Right ventricle myocardium inferior (tissue), 1 donor: Measurements from ENCODE around the gene ADGRV1. TPM values are rescaled to one million over a fixed set of nuclear protein-coding genes. Genes with fewer than 3 reads are reported as not detected.
"Not testable (repeated sequence)": the region's sequence is repeated elsewhere in the genome, so short reads cannot be mapped to it uniquely, and the experiment has no call there.

Experiments used
- ATAC-seq: fragments of 200-7000 bp; cut with Tn5 transposase; one replicate; pipeline ENCODE4 v1.9.1; 2020; ENCODE audit warnings: mild to moderate bottlenecking, moderate library complexity
- DNase-seq: peaks from one replicate; pipeline ENCODE4 v3.0.0; 2021; ENCODE audit errors: missing footprints
- intact Hi-C: fragments of 100-400 bp; cut with DNase I; formaldehyde crosslinking; loops from one replicate; pipeline ENCODE4 v1.11.0; 2022
- total RNA-seq: library from RNA; stranded (reverse); fragmentation: NEBNext Ultra II Directional; extraction: Animal tissue kit (Norgen Biotek cat#: 25700); gene quantifications from one replicate; pipeline ENCODE4 v1.2.1, GENCODE V29; 2021
- donor health status: DM: no; HTN: yes; CAD: no; lungs with severe emphysema.

Gene ADGRV1
- total RNA-seq, 1 donor from 2014 or later = not detected

DNA sequence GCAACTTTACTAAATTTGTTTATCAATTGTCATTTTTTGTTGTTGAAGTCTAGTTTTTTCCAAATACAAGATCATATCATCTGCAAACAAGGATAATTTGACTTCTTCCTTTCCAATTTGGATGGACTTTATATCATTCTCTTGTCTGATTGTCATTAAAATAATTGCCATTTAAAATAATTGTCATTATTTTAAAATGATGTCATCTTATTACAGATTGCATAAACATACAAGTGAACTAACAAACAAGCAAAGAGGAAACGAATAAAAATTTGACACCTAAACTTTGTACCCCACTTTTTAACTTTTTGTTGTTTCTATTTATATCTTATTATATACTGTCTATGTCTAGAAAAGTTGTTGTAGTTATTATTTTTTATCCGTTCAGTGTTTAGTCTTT is 275.2 kb downstream of the ADGRV1 start:
- no peak for ATAC-seq
- intact Hi-C loops = no loop called here
- no peak for DNase-seq

DNA sequence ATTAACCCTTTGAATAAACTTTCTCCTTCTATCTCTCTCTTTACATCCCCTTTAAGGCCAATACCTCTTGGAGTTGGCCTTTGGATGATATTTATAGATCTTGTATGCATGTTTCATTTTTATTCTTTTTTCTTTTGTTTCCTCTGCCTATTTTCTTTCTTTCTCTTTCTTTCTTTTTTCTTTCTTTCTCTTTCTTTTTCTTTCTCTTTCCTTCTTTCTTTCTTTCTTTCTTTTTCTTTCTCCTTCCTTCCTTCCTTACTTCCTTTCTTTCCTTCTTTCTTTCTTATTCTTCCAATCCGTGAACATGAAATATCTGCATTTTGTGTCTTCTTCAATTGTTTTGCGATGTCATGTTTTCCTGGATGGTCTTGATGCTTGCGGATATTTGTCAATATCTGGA is 276.1 kb downstream of the ADGRV1 start:
- DNase-seq (no peak), ATAC-seq (no peak)
- intact Hi-C loops = no loop called here

DNA sequence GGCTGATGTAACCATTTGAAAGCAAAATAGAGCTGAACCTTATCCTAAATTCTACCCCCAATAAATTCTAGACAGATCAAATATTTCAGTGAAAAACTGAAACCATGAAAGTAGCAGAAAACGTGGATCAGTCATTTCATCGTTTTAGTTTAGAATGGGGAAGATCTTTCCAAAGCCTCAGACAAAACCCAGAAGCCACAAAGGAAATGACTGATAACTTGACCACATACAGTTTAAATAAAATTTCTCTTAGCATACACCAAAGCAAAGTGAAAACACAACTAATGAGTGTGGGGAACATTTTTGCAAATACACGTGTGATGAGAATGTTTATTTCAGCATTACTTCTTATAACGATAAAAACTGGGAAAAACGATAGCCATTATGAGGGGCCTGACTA is 284.8 kb downstream of the ADGRV1 start:
- ATAC-seq = no peak
- intact Hi-C loops = no loop called here
- no peak for DNase-seq

DNA sequence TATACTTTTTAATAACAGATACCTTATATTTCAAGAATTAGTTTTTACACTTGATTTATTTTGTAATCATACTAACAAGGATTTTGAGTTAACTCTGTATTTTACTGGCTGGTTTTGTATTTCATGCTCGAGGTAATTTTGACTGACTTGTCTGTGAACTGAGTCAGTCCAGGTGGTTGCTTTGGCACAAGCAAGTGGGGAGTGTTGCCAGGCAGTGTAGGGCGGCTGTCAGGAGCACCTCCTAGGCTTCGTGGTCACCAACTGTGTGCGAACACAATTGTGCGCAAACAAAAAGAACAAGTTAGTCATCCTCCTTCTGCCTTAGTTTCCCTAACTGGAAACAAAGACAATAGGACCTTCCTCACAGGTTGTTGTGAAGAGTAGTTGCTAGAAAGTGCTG is 286.3 kb downstream of the ADGRV1 start:
- DNase-seq (no peak), ATAC-seq (no peak)
- intact Hi-C loops = no loop called here

DNA sequence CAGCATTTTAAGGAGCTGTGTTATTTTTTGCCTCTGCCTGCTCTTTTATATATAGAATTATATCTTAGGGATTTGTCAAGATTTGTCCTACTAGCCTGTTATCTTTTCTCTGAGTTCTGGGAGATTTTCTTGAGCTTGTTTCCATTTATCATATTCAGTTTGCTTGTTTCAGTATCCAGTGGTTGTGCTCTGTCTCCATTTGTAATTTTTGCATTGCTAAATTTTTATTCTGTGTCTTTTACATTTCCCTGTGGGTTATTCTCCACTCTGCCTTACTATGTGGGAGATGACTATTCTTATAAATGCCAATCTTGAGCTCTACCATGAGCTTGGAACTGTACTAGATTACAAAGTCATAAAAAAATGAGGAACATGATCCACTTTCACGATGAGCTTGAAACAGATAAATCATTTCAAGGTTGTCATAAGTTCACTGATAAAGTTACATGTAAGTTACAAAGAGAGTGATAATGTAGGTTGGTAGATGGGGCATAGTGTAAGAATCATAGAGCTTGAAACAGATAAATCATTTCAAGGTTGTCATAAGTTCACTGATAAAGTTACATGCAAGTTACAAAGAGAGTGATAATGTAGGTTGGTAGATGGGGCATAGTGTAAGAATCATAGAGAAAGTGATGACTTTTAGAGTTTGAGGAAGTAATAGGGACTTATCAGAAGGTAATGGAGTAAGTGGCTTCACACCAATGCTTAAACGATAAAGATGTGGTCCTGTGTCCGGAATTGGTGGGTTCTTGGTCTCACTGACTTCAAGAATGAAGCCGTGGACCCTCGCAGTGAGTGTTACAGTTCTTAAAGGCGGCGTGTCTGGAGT is 287.3 kb downstream of the ADGRV1 start:
- DNase-seq (no peak), ATAC-seq (no peak)

DNA sequence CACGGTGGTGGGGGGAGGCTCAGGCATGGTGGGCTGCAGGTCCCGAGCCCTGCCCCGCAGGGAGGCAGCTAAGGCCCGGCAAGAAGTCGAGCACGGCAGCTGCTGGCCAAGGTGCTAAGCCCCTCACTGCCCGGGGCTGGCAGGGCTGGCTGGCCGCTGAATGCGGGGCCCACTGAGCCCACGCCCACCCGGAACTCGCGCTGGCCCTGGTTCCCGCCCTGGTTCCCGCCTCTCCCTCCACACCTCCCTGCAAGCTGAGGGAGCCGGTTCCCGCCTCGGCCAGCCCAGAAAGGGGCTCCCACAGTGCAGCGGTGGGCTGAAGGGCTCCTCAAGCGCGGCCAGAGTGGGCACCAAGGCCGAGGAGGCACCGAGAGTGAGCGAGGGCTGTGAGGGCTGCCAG is 289.0 kb downstream of the ADGRV1 start:
- ATAC-seq, intact Hi-C loops: not testable (repeated sequence)
- peak; percentile 42 for DNase-seq

More for the DNA sequence above, 287.3 kb downstream of the ADGRV1 start:
- intact Hi-C loops = no loop called here

DNA sequence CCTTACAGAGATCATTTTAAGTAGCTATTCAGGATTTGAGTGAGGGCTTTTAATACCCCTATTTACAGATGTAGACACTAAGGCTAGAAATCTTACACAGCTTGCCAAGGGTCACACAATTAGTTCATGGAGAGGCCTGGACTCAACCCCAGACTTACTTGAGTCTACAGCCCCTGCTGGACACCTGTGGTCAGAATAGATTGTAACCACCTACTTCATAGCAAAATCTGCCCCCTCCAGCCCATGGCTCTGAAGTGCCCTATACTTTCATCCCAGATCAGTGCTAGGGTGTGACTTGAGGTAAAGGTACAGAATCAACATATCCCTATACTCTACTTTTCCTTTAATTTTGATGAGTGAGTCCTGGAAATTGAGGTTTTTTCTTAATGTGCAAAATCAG is 291.3 kb downstream of the ADGRV1 start:
- DNase-seq (no peak), ATAC-seq (no peak)
- intact Hi-C loops = no loop called here

DNA sequence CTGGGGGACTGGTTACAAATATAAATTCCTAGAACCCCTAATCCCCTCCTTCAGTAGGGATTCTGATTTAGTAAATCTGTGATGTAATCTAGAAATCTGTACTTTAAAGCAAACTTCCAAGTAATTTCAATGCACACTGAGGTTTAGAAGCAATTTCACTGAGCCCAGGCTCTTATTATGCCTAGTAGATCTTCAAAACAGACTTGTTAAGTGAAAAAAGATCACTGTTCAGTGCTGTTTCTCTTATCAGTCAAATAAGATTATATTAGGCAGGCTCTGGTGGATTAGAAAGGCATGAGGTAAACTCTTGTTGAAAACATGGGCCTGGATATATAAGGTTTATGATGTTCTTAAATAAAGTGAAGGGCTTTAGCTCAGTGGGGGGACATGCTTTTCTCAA is 293.9 kb downstream of the ADGRV1 start:
- intact Hi-C loops = no loop called here
- no peak for ATAC-seq
- DNase-seq = no peak

DNA sequence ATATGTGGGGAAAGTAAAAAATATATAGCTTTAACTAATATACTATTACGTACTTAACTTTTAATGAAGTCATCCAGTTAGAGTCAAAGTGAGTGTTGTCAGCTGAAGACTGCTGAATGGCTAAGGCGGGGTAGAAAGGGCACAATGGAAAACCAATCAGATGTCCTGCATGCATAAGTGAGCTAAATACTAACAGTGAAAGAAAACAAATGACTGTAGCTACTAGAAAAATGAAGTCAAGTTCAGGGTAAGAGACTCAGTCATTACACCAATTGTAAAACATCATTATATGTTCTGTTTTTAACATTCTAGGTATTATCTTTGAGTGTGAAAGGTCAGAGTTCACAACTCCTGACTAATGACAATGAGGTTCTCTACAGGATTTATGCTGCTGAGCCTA is 295.2 kb downstream of the ADGRV1 start:
- intact Hi-C loops = no loop called here
- ATAC-seq = no peak

DNA sequence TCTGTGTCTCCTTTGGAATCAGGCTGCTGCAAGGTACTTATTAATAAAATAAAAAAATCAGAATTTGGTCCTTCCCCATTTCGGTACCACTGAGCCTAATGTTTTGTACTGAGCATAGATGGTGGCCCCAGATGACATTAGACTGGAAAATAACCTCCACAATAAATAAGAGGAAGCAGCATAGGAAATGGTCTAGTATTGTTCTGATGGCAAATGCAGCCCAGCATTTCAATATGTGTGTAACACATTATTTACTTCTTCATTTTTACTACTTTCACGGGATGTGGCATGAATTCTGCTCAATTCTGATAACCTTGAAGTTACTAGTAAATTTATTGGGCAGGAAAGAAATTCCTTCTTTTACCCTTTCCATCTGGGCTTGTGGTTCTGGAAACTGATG is 295.6 kb downstream of the ADGRV1 start:
- intact Hi-C loops = no loop called here
- ATAC-seq = no peak
- no peak for DNase-seq

More for the DNA sequence above, 295.2 kb downstream of the ADGRV1 start:
- no peak for DNase-seq

DNA sequence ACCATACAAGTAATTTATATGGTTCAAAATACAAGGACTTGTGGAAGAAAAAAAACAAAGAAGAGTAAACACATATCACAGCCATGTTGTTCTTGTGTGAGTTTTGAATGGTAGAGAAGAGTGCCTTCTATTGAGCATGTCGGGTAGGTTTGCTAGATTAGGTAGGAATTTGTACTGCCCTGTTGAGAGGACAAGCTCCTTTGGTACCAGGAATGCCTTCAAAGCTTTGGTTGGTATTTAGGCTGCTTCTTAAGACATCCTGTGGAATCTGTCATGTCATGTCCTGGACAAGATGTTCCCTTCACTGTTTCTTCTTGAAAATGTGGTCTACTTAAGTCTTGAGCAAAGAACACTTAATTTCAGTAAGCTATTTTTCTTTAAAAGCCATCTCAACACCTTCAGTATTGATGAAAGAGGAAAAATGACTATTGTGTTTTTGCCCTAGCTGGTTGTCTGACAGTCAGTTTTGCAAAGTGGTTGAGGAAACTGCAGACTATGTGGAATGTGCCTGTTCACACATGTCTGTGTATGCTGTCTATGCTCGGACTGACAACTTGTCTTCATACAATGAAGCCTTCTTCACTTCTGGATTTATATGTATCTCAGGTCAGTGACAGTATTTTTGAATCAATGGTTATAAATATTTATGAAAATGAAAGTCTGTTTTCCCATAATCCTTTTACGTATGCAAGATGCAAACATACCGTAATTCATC is 296.9 kb downstream of the ADGRV1 start:
- intact Hi-C loops = no loop called here
- no peak for ATAC-seq
- no peak for DNase-seq

DNA sequence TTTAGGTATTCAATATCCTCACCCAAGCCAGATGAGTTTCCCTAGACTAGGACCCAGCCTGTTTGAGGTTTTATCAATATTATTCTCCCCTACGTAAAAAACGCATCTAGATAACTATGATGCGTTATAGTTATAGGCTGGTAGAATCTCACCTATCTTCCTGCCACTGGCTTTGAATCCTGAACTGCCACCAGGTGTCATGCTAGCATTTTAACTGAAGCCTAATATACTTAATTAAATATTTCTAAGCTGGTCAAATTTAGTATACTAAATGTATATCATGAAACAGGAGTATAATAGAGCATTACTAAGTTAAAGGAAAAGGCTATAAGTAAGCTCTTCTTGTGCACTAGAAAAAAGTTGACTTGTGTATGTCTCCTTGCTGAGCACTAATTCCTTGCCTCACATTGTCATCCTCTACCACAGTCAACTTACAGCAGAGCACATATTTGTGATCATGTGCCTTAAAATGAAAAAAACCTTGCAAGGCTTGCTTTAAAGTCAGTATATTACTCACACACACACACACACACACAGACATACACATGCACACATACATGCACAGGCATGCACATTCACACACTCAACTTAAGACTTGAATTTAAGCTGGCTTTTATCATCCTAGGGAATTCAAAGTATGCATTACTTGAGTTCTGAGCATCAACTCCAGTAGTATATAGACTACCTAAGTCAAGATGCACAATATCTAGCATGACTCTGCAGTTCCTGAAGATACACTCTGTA is 303.4 kb downstream of the ADGRV1 start:
- intact Hi-C loops = loop anchor here (10.0 kb wide), 1 partner anchor 243 kb away; no protein-coding TSS in a partner anchor
- ATAC-seq (no peak), DNase-seq (no peak)

DNA sequence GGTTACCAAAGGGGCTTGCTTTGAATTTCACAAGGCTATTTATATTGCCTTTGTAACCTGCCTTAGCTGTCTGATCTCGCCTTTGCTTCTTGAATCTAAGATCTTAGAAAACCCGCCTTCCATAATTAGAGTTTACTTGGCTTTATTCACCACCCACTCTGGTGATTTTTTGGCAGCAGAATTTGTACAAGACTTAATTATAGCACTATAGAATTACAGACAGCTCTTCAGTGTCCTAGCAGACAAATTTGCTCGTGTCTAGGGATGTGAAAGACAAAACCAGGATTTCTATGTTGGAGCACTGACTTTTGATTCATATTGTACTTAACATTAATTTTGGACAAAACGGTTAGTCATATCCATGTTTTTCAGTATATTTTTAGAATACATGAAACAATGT is 306.6 kb downstream of the ADGRV1 start:
- intact Hi-C loops = loop anchor here (10.0 kb wide), 1 partner anchor 240 kb away; no protein-coding TSS in a partner anchor
- DNase-seq = no peak
- no peak for ATAC-seq

DNA sequence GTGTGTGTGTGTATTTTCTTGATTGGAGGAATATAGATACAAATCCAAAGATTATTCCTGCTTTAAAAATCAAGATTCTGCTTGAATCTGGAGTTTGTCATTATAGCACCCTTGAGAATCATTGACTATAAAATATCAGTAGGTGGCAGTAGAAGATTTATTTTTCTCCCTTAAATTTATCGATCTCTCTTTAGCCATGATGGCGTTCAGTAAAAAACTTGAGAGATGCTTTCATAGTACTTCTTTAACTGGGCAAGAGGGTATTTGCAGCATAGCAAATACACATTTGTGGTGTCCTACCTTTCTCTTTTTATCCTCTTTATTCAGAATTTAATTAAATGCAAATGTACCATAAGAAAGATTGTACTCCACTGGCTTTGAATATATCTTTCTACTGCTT is 307.7 kb downstream of the ADGRV1 start:
- DNase-seq (no peak), ATAC-seq (no peak)
- intact Hi-C loops = loop anchor here (2.0 to 10.0 kb wide), 2 partner anchors 238 to 552 kb away; no protein-coding TSS in a partner anchor

DNA sequence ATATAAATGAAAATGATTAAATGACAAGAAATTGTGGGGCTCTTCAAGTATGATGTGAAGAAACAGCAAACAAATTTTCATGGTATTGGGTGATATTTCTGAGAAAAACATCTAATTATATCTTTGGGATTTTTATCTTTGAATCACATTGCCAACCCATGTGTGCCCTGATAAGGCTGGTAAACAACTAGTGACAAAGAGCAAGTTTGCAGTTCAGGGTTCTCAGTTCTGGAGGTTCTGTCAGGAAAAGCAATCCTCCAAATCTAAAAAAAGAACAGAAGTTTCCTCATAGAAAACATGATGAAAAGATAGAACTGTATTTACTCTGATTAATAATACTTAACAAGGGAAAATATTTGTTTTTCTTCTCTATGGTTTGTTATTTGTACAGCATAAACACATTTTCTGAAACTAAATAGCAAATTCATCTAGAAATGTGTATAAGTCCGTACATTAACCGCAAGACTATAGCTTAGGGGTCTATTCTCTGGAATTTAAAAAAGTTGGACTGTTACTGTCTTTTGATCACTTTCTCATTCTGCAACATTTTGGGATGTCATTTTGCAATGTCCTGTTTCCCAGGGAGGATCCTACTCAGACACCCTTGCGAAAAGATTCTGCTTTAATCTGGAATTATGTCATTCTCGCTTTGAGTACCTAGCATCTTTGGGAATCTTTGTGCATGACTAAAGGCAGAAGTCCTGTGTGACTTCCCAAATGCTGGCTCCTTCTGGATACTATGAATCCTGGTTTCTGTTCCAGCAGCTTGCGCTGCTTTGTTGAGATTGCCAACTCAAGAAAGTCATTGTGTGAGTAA is 308.5 kb downstream of the ADGRV1 start:
- DNase-seq (no peak), ATAC-seq (no peak)
- intact Hi-C loops = loop anchor here (2.0 to 10.0 kb wide), 2 partner anchors 238 to 552 kb away; no protein-coding TSS in a partner anchor

DNA sequence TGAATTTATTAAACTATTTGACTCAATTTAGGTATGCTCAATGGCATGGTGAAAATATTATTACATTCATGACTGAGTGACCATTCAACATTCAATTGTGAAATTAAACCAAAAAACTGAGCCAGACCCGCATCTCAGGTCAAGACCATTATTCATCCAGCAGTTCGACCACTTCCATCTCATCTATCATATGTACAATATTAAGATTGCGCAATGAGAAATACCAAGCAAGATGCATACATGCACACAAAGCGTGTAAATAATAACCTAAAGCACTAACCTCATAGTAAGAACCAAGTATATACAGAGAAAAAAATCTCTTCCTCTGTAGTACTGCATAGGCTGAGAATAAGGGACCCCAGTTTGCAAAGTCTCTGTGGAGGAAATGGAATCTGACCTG is 310.2 kb downstream of the ADGRV1 start:
- DNase-seq (no peak), ATAC-seq (no peak)
- intact Hi-C loops = loop anchor here (10.0 kb wide), 1 partner anchor 236 kb away; no protein-coding TSS in a partner anchor

DNA sequence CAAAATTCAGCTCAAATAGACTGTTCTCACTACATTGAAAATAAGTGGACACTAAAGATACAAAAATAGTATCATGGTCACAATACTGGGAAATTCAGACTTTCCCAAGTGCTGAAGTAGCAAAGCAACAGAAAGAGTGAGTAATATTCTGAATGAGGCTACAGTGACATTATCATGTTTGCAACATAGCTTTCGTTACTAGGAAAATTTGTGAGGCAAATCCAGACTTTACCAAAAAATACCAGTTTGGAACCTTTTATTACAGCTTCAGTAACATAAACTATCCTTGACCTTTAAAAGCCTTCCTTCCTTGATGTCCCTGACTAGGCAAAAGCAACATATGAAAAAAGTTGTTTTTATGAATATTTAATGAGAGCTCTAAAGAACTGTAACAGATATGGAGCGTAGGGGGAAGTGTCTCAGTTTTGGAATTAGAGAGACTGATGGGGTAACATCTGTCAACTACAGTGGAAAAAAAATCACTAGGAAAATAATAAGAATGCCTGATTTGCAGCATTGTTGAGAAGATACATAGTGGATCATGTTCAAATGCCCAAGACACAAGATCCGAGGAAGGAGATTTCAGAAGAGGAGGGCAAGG is 312.9 kb downstream of the ADGRV1 start:
- DNase-seq (no peak), ATAC-seq (no peak)
- intact Hi-C loops = no loop called here

DNA sequence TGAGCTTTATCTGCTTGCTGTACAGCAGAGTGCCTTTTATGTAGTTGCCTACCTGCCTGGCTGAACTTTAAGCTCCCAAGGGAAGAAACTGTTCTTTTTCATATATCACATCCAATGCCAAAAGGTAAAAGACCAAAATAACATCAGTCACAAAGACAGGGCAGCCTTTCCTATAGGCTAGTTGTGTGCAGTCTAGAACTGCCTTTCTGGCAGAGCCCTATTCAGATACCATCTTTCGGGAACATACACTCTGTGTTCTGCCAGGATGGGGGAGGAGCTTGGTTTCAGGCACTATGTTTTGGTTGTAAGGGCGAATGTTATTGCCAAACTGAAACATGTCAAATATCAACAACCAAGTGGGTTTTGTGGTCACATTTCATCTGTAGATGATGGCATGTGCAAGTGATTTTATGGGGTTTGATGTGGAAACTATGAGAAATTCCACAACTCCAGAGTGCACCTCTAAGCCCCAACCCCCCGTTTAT is 314.5 kb downstream of the ADGRV1 start:
- no peak for DNase-seq
- intact Hi-C loops = no loop called here
- peak; percentile 48 for ATAC-seq
